GOT3 (cell line): ENCODE results near the gene ITPR1.

ENCODE experiments used
- DNase-seq: peaks from one replicate; lab custom pipeline; 2025; ENCODE audit warnings: mixed read lengths; lab: John Stamatoyannopoulos, UW

ITPR1 gene

GRCh38 chr3:4720316-4721075, 227.3 kb downstream of the ITPR1 start:
- no peak for DNase-seq

GRCh38 chr3:4721511-4721911, 228.4 kb downstream of the ITPR1 start:
- DNase-seq: no peak

GRCh38 chr3:4722103-4722502, 229.0 kb downstream of the ITPR1 start:
- DNase-seq: no peak

GRCh38 chr3:4724051-4724629, 231.0 kb downstream of the ITPR1 start:
- no peak for DNase-seq

- no peak for DNase-seq
Observed at GRCh38 chr3:4726549-4726948, 233.4 kb downstream of the ITPR1 start.

GRCh38 chr3:4729061-4729973, 236.2 kb downstream of the ITPR1 start:
- DNase-seq: no peak

- no peak for DNase-seq
Observed at GRCh38 chr3:4730719-4731118, 237.6 kb downstream of the ITPR1 start.

GRCh38 chr3:4731543-4732111, 238.5 kb downstream of the ITPR1 start:
- no peak for DNase-seq

- DNase-seq: no peak
Observed at GRCh38 chr3:4732925-4733324, 239.8 kb downstream of the ITPR1 start.

- DNase-seq: no peak
Observed at GRCh38 chr3:4734454-4734853, 241.3 kb downstream of the ITPR1 start.

- DNase-seq: no peak
Observed at GRCh38 chr3:4735243-4735642, 242.1 kb downstream of the ITPR1 start.

GRCh38 chr3:4736284-4736861, 243.2 kb downstream of the ITPR1 start:
- no peak for DNase-seq

GRCh38 chr3:4738737-4739274, 245.7 kb downstream of the ITPR1 start:
- no peak for DNase-seq

- no peak for DNase-seq
Observed at GRCh38 chr3:4739289-4740236, 246.4 kb downstream of the ITPR1 start.

- DNase-seq: no peak
Observed at GRCh38 chr3:4740397-4741105, 247.4 kb downstream of the ITPR1 start.

GRCh38 chr3:4741106-4741403, 247.9 kb downstream of the ITPR1 start:
- DNase-seq: no peak

GRCh38 chr3:4741404-4742307, 248.5 kb downstream of the ITPR1 start:
- no peak for DNase-seq

GRCh38 chr3:4742359-4742758, 249.2 kb downstream of the ITPR1 start:
- DNase-seq: no peak

GRCh38 chr3:4743371-4743770, 250.2 kb downstream of the ITPR1 start:
- DNase-seq: no peak
